SK-N-SH treated with all-trans-retinoic acid at 6 μM for 48 hours (cell line): ENCODE data around the gene CNP.

Experiments
- ATAC-seq: fragments of 200-7000 bp; cut with Tn5 transposase; 3 replicates; pipeline ENCODE4 v1.9.1; 2020; ENCODE audit warnings: mild to moderate bottlenecking, moderate library complexity
- ARNTL ChIP-seq: fragments of 450-650 bp; formaldehyde crosslinking; IDR thresholded peaks from 2 replicates; pipeline ENCODE4 v1.5.0; 2020; ENCODE audit warnings: low read depth, mild to moderate bottlenecking, moderate library complexity, borderline replicate concordance
- CREB5 ChIP-seq: fragments of 250-450 bp; sonication (Bioruptor Pico); IDR thresholded peaks from 2 replicates; pipeline ENCODE4 v1.5.1; 2020; ENCODE audit warnings: low read depth, mild to moderate bottlenecking, moderate library complexity
- CSDC2 ChIP-seq: fragments of 250-450 bp; sonication (Bioruptor Pico); IDR thresholded peaks from 2 replicates; pipeline ENCODE4 v1.5.0; 2020; ENCODE audit warnings: mild to moderate bottlenecking, moderate library complexity
- CSRNP3 ChIP-seq: fragments of 250-450 bp; sonication (Bioruptor Pico); IDR thresholded peaks from 2 replicates; pipeline ENCODE4 v1.5.1; 2021; ENCODE audit warnings: mild to moderate bottlenecking, moderate library complexity
- ESRRG ChIP-seq: fragments of 250-450 bp; sonication (Bioruptor Pico); IDR thresholded peaks from 2 replicates; pipeline ENCODE4 v1.6.1; 2021; ENCODE audit warnings: mild to moderate bottlenecking
- GLIS3 ChIP-seq: fragments of 250-450 bp; sonication (Bioruptor Pico); IDR thresholded peaks from 2 replicates; pipeline ENCODE4 v1.5.0; 2020; ENCODE audit warnings: mild to moderate bottlenecking, moderate library complexity
- ISL1 ChIP-seq: fragments of 250-450 bp; sonication (Bioruptor Pico); IDR thresholded peaks from 2 replicates; pipeline ENCODE4 v2.1.2; 2022; ENCODE audit warnings: mild to moderate bottlenecking, moderate library complexity
- OSR1 ChIP-seq: fragments of 250-450 bp; sonication (Bioruptor Pico); IDR thresholded peaks from 2 replicates; pipeline ENCODE4 v1.8.0; 2022; ENCODE audit warnings: moderate library complexity, mild to moderate bottlenecking, inconsistent platforms
- PATZ1 ChIP-seq: fragments of 250-450 bp; sonication (Bioruptor Pico); IDR thresholded peaks from 2 replicates; pipeline ENCODE4 v1.8.0; 2020; ENCODE audit warnings: mild to moderate bottlenecking, moderate library complexity, borderline replicate concordance
- PPARA ChIP-seq: fragments of 250-450 bp; sonication (Bioruptor Pico); IDR thresholded peaks from 2 replicates; pipeline ENCODE4 v1.5.0; 2020; ENCODE audit warnings: mild to moderate bottlenecking, borderline replicate concordance
- RARB ChIP-seq: fragments of 250-450 bp; sonication (Bioruptor Pico); IDR thresholded peaks from 2 replicates; pipeline ENCODE4 v1.8.0; 2021; ENCODE audit warnings: mild to moderate bottlenecking, moderate library complexity
- SNAI2 ChIP-seq: fragments of 250-450 bp; sonication (Bioruptor Pico); IDR thresholded peaks from 2 replicates; pipeline ENCODE4 v1.5.0; 2020; ENCODE audit warnings: mild to moderate bottlenecking, moderate library complexity
- TCF4 ChIP-seq: fragments of 250-450 bp; sonication (Bioruptor Pico); IDR thresholded peaks from 2 replicates; pipeline ENCODE4 v1.8.0; 2021; ENCODE audit warnings: mild to moderate bottlenecking, moderate library complexity, borderline replicate concordance
- TOX ChIP-seq: fragments of 250-450 bp; sonication (Bioruptor Pico); IDR thresholded peaks from 2 replicates; pipeline ENCODE4 v1.8.0; 2021; ENCODE audit warnings: mild to moderate bottlenecking, moderate library complexity, borderline replicate concordance
- ZC3H10 ChIP-seq: fragments of 250-450 bp; sonication (Bioruptor Pico); IDR thresholded peaks from 2 replicates; pipeline ENCODE4 v1.5.1; 2021; ENCODE audit warnings: mild to moderate bottlenecking, moderate library complexity
- ZFP3 ChIP-seq: fragments of 250-450 bp; sonication (Bioruptor Pico); IDR thresholded peaks from 2 replicates; pipeline ENCODE4 v1.5.0; 2020; ENCODE audit warnings: mild to moderate bottlenecking, moderate library complexity
- ZFP30 ChIP-seq: fragments of 450-650 bp; formaldehyde crosslinking; IDR thresholded peaks from 2 replicates; pipeline ENCODE4 v1.5.0; 2022; ENCODE audit warnings: mild to moderate bottlenecking, moderate library complexity
- ZNF565 ChIP-seq: fragments of 450-650 bp; formaldehyde crosslinking; conservative IDR thresholded peaks from 2 replicates; pipeline ENCODE4 v1.5.0; 2020; ENCODE audit warnings: low read depth, mild to moderate bottlenecking, moderate library complexity
- ZNF70 ChIP-seq: fragments of 450-650 bp; formaldehyde crosslinking; IDR thresholded peaks from 2 replicates; pipeline ENCODE4 v1.5.0; 2020; ENCODE audit warnings: mild to moderate bottlenecking, moderate library complexity
- ZNF8 ChIP-seq: fragments of 450-650 bp; formaldehyde crosslinking; IDR thresholded peaks from 2 replicates; pipeline ENCODE4 v1.5.0; 2020; ENCODE audit warnings: mild to moderate bottlenecking, moderate library complexity
- TF ChIP-seq, protein P1 (sequence below): fragments of 250-450 bp; sonication (Bioruptor Pico); IDR thresholded peaks from 2 replicates; pipeline ENCODE4 v1.5.0; 2020; ENCODE audit warnings: mild to moderate bottlenecking, moderate library complexity

Gene CNP

DNA sequence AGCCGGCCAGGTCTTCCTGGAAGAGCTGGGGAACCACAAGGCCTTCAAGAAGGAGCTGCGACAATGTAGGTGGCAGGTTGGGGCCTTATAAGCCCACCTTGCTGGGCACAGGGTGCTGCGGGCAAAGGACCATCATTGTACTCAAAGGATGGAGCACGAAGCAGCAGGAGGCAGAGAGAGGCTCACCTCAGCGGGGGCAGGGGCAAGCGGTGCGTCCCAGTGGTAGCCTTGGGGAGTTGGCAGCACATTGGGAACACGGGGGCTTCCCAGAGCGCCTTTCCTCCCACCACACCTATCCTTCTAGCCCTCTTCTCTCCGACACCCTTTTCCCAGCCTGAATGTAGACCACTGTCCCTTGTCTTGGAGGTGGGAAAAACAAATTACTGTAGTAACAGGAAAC lies 2.1 kb downstream of the CNP start (continued):
- TF ChIP-seq CSRNP3 (CRISPR knock-in tag) = no peak
- TF ChIP-seq ARNTL (CRISPR knock-in tag) = no peak
- no peak for TF ChIP-seq ZNF70 (CRISPR knock-in tag)
- no peak for TF ChIP-seq ZFP30
- TF ChIP-seq ZC3H10 (CRISPR knock-in tag) = no peak
- TF ChIP-seq ZNF565 (CRISPR knock-in tag) = no peak

GRCh38 chr17:41970901-41971331 lies 4.3 kb downstream of the CNP start:
- ATAC-seq = no peak
- TF ChIP-seq ISL1 (CRISPR knock-in tag) (no peak), ZFP3 (CRISPR knock-in tag) (no peak), PATZ1 (CRISPR knock-in tag) (no peak), CREB5 (no peak), GLIS3 (CRISPR knock-in tag) (no peak), PPARA (CRISPR knock-in tag) (no peak), ZC3H10 (CRISPR knock-in tag) (no peak), ZFP30 (no peak), ZNF8 (no peak), ESRRG (CRISPR knock-in tag) (no peak), TCF4 (CRISPR knock-in tag) (no peak), CSRNP3 (CRISPR knock-in tag) (no peak), RARB (CRISPR knock-in tag) (no peak), CSDC2 (CRISPR knock-in tag) (no peak), SNAI2 (no peak), ZNF565 (CRISPR knock-in tag) (no peak), ZNF70 (CRISPR knock-in tag) (no peak), OSR1 (CRISPR knock-in tag) (no peak)
- TF ChIP-seq, protein P1, sequence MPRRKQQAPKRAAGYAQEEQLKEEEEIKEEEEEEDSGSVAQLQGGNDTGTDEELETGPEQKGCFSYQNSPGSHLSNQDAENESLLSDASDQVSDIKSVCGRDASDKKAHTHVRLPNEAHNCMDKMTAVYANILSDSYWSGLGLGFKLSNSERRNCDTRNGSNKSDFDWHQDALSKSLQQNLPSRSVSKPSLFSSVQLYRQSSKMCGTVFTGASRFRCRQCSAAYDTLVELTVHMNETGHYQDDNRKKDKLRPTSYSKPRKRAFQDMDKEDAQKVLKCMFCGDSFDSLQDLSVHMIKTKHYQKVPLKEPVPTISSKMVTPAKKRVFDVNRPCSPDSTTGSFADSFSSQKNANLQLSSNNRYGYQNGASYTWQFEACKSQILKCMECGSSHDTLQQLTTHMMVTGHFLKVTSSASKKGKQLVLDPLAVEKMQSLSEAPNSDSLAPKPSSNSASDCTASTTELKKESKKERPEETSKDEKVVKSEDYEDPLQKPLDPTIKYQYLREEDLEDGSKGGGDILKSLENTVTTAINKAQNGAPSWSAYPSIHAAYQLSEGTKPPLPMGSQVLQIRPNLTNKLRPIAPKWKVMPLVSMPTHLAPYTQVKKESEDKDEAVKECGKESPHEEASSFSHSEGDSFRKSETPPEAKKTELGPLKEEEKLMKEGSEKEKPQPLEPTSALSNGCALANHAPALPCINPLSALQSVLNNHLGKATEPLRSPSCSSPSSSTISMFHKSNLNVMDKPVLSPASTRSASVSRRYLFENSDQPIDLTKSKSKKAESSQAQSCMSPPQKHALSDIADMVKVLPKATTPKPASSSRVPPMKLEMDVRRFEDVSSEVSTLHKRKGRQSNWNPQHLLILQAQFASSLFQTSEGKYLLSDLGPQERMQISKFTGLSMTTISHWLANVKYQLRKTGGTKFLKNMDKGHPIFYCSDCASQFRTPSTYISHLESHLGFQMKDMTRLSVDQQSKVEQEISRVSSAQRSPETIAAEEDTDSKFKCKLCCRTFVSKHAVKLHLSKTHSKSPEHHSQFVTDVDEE (CRISPR knock-in tag) = no peak
- TF ChIP-seq, all 23 proteins: peak for 0

DNA sequence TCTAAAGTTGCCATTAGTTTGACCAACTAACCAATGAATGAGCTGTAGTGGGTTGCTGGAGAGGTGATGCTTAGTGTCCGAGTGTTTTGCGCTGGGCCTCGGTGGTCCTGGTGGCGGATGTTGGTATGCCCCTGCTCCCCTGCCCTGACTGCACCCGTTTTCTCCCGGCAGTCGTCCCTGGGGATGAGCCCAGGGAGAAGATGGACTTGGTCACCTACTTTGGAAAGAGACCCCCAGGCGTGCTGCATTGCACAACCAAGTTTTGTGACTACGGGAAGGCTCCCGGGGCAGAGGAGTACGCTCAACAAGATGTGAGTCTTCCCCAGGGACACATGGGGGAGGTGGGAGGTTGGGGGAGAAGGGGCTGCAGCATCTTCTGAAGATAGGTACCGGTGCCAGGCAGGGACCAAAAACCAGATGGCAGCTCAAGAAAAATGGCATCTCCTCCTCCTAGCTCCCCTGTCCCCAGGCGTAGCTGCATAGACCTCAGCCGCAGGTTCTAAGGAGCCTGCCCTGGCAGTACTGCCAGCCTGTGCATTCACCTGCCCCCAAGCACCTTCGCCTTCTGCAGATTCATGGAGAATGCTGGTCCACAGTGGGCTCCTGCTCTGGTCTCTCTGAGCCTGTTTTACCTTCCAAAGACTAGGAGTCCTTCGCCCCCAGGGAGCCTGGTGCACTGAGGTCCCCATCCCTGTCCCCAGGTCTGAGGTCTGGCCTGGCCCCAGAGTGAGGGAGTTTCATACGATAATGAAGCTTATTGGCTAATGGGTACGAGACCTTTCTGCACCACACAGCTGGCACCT lies 5.3 kb downstream of the CNP start:
- ATAC-seq = no peak
- TF ChIP-seq TOX (CRISPR knock-in tag) (no peak), RARB (CRISPR knock-in tag) (no peak), GLIS3 (CRISPR knock-in tag) (no peak), CSRNP3 (CRISPR knock-in tag) (no peak)
- TF ChIP-seq, all 23 proteins: peak for 0
